Progenitor cell of endocrine pancreas (in vitro differentiated cells): ENCODE results near the gene CELSR1. TPM values are rescaled to one million over a fixed set of nuclear protein-coding genes. Genes with fewer than 3 reads are reported as not detected.

Source experiments
- DNase-seq: peaks from one replicate; pipeline ENCODE4 v3.0.0; 2021; ENCODE audit warnings: low spot score; ENCODE audit not compliant: unreplicated experiment
- H3K27ac Mint-ChIP-seq: 2 replicates; pipeline ENCODE4 v1.8.0; 2021; ENCODE audit warnings: mild to moderate bottlenecking, moderate library complexity, mixed read lengths
- H3K27me3 Mint-ChIP-seq: 2 replicates; pipeline ENCODE4 v1.8.0; 2021; ENCODE audit warnings: mixed read lengths
- H3K36me3 Mint-ChIP-seq: 2 replicates; pipeline ENCODE4 v1.8.0; 2022; ENCODE audit warnings: mixed read lengths; ENCODE audit not compliant: insufficient read depth
- H3K4me1 Mint-ChIP-seq: 2 replicates; pipeline ENCODE4 v1.8.0; 2021; ENCODE audit warnings: low read depth, mixed read lengths
- H3K4me3 Mint-ChIP-seq: 2 replicates; pipeline ENCODE4 v1.8.0; 2021; ENCODE audit warnings: low read depth, mild to moderate bottlenecking, moderate library complexity, mixed read lengths
- H3K9me3 Mint-ChIP-seq: 2 replicates; pipeline ENCODE4 v1.8.0; 2021; ENCODE audit warnings: low read depth, mixed read lengths
- total RNA-seq: library from RNA; stranded (reverse); gene quantifications from 2 replicates; pipeline ENCODE4 v1.2.1, GENCODE V29; 2021
- TF ChIP-seq, protein P1 (sequence below): fragments of 200-600 bp; sonication (generic); IDR thresholded peaks from one replicate; pipeline ENCODE4 v1.5.0; 2021; ENCODE audit warnings: antibody characterized with exemption, mild to moderate bottlenecking; ENCODE audit not compliant: unreplicated experiment

Gene CELSR1
- total RNA-seq, 1 donor from 2014 or later = 20.9 TPM

- Mint-ChIP-seq H3K4me1 (peaks cover 9% of the 10 kb centered on the region), H3K4me3 (no peak overlapping the region), H3K9me3 (no peaks in the 10 kb centered on the region), H3K27ac (no peak overlapping the region), H3K36me3 (no peaks in the 10 kb centered on the region), H3K27me3 (peaks cover 48% of the 10 kb centered on the region)
- DNase-seq = no peak
- TF ChIP-seq, protein P1, sequence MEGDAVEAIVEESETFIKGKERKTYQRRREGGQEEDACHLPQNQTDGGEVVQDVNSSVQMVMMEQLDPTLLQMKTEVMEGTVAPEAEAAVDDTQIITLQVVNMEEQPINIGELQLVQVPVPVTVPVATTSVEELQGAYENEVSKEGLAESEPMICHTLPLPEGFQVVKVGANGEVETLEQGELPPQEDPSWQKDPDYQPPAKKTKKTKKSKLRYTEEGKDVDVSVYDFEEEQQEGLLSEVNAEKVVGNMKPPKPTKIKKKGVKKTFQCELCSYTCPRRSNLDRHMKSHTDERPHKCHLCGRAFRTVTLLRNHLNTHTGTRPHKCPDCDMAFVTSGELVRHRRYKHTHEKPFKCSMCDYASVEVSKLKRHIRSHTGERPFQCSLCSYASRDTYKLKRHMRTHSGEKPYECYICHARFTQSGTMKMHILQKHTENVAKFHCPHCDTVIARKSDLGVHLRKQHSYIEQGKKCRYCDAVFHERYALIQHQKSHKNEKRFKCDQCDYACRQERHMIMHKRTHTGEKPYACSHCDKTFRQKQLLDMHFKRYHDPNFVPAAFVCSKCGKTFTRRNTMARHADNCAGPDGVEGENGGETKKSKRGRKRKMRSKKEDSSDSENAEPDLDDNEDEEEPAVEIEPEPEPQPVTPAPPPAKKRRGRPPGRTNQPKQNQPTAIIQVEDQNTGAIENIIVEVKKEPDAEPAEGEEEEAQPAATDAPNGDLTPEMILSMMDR = no peak
Observed at GRCh38 chr22:46540874-46541273, 3.5 kb upstream of the CELSR1 start.

- Mint-ChIP-seq H3K9me3 (no peaks in the 10 kb centered on the region), H3K4me3 (peak overlapping the region; percentile 63), H3K27me3 (peaks cover 43% of the 10 kb centered on the region), H3K27ac (no peak overlapping the region), H3K36me3 (peaks cover 4% of the 10 kb centered on the region), H3K4me1 (peaks cover 9% of the 10 kb centered on the region)
- TF ChIP-seq, protein P1 = no peak
- DNase-seq = no peak
Observed at GRCh38 chr22:46539169-46539568, 1.7 kb upstream of the CELSR1 start.

- Mint-ChIP-seq H3K9me3 (no peaks in the 10 kb centered on the region), H3K4me1 (peaks cover 9% of the 10 kb centered on the region), H3K27ac (no peak overlapping the region), H3K4me3 (peak overlapping the region; percentile 63), H3K36me3 (peaks cover 6% of the 10 kb centered on the region), H3K27me3 (peaks cover 46% of the 10 kb centered on the region)
- TF ChIP-seq, protein P1 = no peak
- DNase-seq = no peak
Observed at GRCh38 chr22:46538814-46539160, 1.4 kb upstream of the CELSR1 start.

DNA sequence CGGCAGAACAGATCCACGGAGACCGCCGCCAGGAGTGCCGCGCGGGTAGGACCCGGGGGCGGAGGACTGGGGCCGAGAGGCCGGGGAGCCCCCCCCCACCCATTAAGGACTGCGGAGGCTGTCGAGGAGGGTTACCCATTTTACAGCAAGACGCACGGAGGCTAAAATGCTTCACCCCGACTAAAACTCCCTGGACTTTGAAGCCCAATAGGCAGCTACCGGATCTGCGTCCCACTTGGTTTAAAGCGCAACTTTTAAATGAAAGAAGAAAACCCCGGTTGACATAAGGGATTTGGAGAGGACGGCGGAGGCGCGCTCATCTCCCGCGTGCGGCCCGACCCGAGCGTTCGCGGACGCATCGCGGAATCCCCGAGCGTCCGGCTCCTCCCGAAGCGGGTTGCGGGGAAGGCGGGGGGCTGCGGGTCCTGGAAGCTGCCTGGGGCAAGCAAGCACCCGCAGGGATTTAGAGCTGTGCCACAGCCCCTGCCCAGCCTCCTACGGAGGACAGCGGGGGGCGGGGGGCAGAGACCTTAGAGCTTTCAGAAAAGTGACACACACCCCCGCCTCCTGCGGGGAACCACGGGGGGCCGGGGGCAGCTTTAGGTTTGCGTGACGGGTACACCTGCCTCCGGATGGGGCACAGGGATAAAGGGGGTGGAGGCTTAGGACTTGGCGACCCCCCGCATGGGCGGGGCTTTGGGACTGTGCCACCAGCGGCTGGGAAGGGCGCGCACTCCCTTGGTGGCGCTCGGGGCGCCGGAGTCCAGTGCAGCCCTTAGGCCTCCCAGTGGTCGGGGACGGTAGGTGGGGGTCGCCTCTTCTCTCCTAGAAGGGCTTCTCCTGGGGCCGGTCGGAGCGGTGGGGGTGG lies 760 bp upstream of the CELSR1 start:
- peak overlapping the region; percentile 63 for H3K4me3 Mint-ChIP-seq
- peak; percentile 53 for DNase-seq
- peaks cover 9% of the 10 kb centered on the region for H3K4me1 Mint-ChIP-seq
- peaks cover 44% of the 10 kb centered on the region for H3K27me3 Mint-ChIP-seq
- H3K27ac Mint-ChIP-seq = peak overlapping the region; percentile 73
- H3K9me3 Mint-ChIP-seq = no peaks in the 10 kb centered on the region
- TF ChIP-seq, protein P1 = peak; percentile 60
- H3K36me3 Mint-ChIP-seq = peaks cover 9% of the 10 kb centered on the region

- TF ChIP-seq, protein P1 = no peak
- Mint-ChIP-seq H3K4me3 (no peak overlapping the region), H3K36me3 (peaks cover 14% of the 10 kb centered on the region), H3K27ac (no peak overlapping the region), H3K27me3 (peaks cover 40% of the 10 kb centered on the region), H3K9me3 (no peaks in the 10 kb centered on the region), H3K4me1 (peaks cover 14% of the 10 kb centered on the region)
- no peak for DNase-seq
Observed at GRCh38 chr22:46536537-46537224, 739 bp downstream of the CELSR1 start.
